Suprapubic skin (tissue), 4 donors: ENCODE measurements around the gene FAF2. TPM values are rescaled to one million over a fixed set of nuclear protein-coding genes. Genes with fewer than 3 reads are reported as not detected.
"Not testable (repeated sequence)": the region's sequence is repeated elsewhere in the genome, so short reads cannot be mapped to it uniquely, and the experiment has no call there.

Experiments used
- DNase-seq, 2 donors: peaks; one replicate each; pipeline ENCODE4 v3.0.0-alpha.2; 2019; ENCODE audit warnings: low spot score in 2 of 2
- H3K27ac ChIP-seq: fragments of 200-600 bp; sonication (generic); one replicate; pipeline ENCODE4 v1.5.1; 2019
- H3K27me3 ChIP-seq: fragments of 200-600 bp; sonication (generic); one replicate; pipeline ENCODE4 v1.5.1; 2019
- H3K36me3 ChIP-seq: fragments of 200-600 bp; sonication (generic); one replicate; pipeline ENCODE4 v1.5.1; 2019
- H3K4me1 ChIP-seq: fragments of 200-600 bp; sonication (generic); one replicate; pipeline ENCODE4 v1.5.1; 2019
- H3K4me3 ChIP-seq: fragments of 200-600 bp; sonication (generic); one replicate; pipeline ENCODE4 v1.5.1; 2019; ENCODE audit warnings: mild to moderate bottlenecking
- H3K9me3 ChIP-seq: fragments of 200-600 bp; sonication (generic); one replicate; pipeline ENCODE4 v1.5.1; 2019
- EP300 ChIP-seq: sonication (generic); formaldehyde crosslinking; IDR thresholded peaks from one replicate; pipeline ENCODE4 v1.6.1; 2017; ENCODE audit warnings: antibody characterized with exemption
- POLR2A ChIP-seq, 2 donors: fragments of 450-650 bp; IDR thresholded peaks; one replicate each; pipeline ENCODE4 v1.6.1; 2017; ENCODE audit warnings: antibody characterized with exemption in 2 of 2, mild to moderate bottlenecking in 2 of 2, moderate library complexity in 2 of 2
- POLR2AphosphoS5 ChIP-seq, 3 donors: sonication (generic); formaldehyde crosslinking; IDR thresholded peaks; one replicate each; pipeline ENCODE4 v1.6.1; 2017; ENCODE audit warnings: antibody characterized with exemption in 3 of 3
- WGBS: methylation state at CpG from one replicate; pipeline ENCODE4 v1.1.5; 2018; 5-methylcytosine and 5-hydroxymethylcytosine counted together
- total RNA-seq, 4 donors: library from RNA; depleted of rRNA; stranded (reverse); fragments of >200 nt; gene quantifications; one replicate each; pipeline ENCODE4 v1.1.0, GENCODE V29; 2016
- TF ChIP-seq, protein P1 (sequence below), 2 donors: fragments of 200-600 bp in 1 of 2; fragments of 450-650 bp in 1 of 2; sonication (generic) in 1 of 2; IDR thresholded peaks; one replicate each; pipeline ENCODE4 v1.5.1; 2016 to 2019; ENCODE audit warnings: antibody characterized with exemption in 2 of 2, mild to moderate bottlenecking in 1 of 2, moderate library complexity in 1 of 2

Gene FAF2
- total RNA-seq, 4 donors from 2014 or later = 28.8 to 41.9 (median 37.1) TPM

DNA sequence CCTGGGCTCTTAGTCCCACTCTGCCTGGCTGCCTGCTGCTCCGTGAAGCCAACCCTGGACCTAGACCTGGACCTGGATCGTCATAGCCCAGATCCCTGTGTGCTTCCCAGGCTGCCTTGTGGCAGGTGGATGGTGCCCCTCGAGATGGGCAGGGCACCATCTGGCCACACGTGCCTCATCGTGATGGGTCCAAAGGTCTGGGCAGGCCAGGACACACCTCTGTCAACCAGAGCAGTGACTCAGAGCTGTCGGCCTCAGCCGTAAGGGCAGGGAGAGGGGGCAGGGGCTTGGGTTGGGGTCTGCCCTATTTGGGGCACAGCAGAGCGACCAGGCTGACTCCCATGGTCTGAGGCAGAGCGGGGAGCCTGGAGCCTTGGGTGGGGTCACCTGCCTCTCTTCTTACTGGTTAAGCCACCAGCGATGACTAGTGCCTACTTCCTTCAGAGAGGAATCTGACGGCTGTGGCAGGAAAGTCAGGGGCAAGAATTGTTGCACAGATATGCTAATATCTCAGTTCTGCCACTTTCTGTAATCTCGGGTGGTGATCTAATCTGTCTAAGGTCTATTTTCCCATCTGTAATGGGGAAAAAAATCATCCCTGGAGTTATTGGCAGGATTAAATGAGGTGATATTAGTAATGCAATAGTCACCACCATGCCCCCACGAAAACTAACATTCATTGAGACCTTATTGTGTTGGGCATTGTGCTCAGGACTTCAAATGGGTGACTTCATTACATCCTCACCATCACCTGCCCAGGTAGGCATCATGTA is 97.7 kb downstream of the FAF2 start:
- H3K27ac ChIP-seq = no peak overlapping the region

GRCh38 chr5:176547802-176548201 is 99.6 kb downstream of the FAF2 start:
- Histone ChIP-seq H3K4me3 (no peak overlapping the region), H3K27ac (no peak overlapping the region), H3K4me1 (peaks cover 9% of the 10 kb centered on the region), H3K36me3 (no peaks in the 10 kb centered on the region), H3K9me3 (no peaks in the 10 kb centered on the region), H3K27me3 (peaks cover 4% of the 10 kb centered on the region)
- WGBS = 58% methylated on average over 8 of the region's 8 CpGs
- TF ChIP-seq POLR2AphosphoS5 (IDR thresholded peaks at IDR 0.05) (no peak), POLR2A (IDR thresholded peaks at IDR 0.05) (no peak), EP300 (no peak)
- TF ChIP-seq, protein P1, sequence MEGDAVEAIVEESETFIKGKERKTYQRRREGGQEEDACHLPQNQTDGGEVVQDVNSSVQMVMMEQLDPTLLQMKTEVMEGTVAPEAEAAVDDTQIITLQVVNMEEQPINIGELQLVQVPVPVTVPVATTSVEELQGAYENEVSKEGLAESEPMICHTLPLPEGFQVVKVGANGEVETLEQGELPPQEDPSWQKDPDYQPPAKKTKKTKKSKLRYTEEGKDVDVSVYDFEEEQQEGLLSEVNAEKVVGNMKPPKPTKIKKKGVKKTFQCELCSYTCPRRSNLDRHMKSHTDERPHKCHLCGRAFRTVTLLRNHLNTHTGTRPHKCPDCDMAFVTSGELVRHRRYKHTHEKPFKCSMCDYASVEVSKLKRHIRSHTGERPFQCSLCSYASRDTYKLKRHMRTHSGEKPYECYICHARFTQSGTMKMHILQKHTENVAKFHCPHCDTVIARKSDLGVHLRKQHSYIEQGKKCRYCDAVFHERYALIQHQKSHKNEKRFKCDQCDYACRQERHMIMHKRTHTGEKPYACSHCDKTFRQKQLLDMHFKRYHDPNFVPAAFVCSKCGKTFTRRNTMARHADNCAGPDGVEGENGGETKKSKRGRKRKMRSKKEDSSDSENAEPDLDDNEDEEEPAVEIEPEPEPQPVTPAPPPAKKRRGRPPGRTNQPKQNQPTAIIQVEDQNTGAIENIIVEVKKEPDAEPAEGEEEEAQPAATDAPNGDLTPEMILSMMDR (IDR thresholded peaks at IDR 0.05) = no peak
- DNase-seq = no peak

More for the DNA sequence above, 97.7 kb downstream of the FAF2 start:
- H3K27me3 ChIP-seq = no peaks in the 10 kb centered on the region
- no peak for DNase-seq
- WGBS = 74% methylated on average over 11 of the region's 13 CpGs
- TF ChIP-seq, protein P1 (IDR thresholded peaks at IDR 0.05) = no peak
- TF ChIP-seq POLR2AphosphoS5 (IDR thresholded peaks at IDR 0.05) = no peak
- no peak for TF ChIP-seq POLR2A (IDR thresholded peaks at IDR 0.05)
- no peak for TF ChIP-seq EP300
- H3K4me1 ChIP-seq = peaks cover 28% of the 10 kb centered on the region
- no peaks in the 10 kb centered on the region for H3K36me3 ChIP-seq
- H3K9me3 ChIP-seq = no peaks in the 10 kb centered on the region
- no peak overlapping the region for H3K4me3 ChIP-seq

- Histone ChIP-seq H3K36me3 (no peaks in the 10 kb centered on the region), H3K4me1 (peaks cover 2% of the 10 kb centered on the region), H3K9me3 (no peaks in the 10 kb centered on the region), H3K4me3 (no peak within 1 kb of the TSS), H3K27ac (no peak within 1 kb of the TSS), H3K27me3 (peaks cover 15% of the 10 kb centered on the region)
- DNase-seq = no peak
- TF ChIP-seq EP300 (no peak), POLR2AphosphoS5 (IDR thresholded peaks at IDR 0.05) (no peak)
- 78% methylated on average over 17 of the region's 18 CpGs for WGBS
Measured at GRCh38 chr5:176548967-176549444, 100.8 kb downstream of the FAF2 start, which contains the start of gene CDHR2. Gene CDHR2 (plus strand): TSS chr5:176549342. CDS start chr5:176565353, 16,011 bp downstream.

- Histone ChIP-seq H3K36me3 (no peaks in the 10 kb centered on the region), H3K4me3 (no peak overlapping the region), H3K27me3 (peaks cover 15% of the 10 kb centered on the region), H3K9me3 (no peaks in the 10 kb centered on the region), H3K27ac (no peak overlapping the region), H3K4me1 (no peaks in the 10 kb centered on the region)
- TF ChIP-seq EP300 (no peak), POLR2A (IDR thresholded peaks at IDR 0.05) (no peak), POLR2AphosphoS5 (IDR thresholded peaks at IDR 0.05) (no peak)
- TF ChIP-seq, protein P1 (IDR thresholded peaks at IDR 0.05) = no peak
- 97% methylated on average over 5 of the region's 7 CpGs for WGBS
- DNase-seq = peak in 1 of 2 donors; percentile 77
Measured at GRCh38 chr5:176549871-176550270, 101.7 kb downstream of the FAF2 start.

DNA sequence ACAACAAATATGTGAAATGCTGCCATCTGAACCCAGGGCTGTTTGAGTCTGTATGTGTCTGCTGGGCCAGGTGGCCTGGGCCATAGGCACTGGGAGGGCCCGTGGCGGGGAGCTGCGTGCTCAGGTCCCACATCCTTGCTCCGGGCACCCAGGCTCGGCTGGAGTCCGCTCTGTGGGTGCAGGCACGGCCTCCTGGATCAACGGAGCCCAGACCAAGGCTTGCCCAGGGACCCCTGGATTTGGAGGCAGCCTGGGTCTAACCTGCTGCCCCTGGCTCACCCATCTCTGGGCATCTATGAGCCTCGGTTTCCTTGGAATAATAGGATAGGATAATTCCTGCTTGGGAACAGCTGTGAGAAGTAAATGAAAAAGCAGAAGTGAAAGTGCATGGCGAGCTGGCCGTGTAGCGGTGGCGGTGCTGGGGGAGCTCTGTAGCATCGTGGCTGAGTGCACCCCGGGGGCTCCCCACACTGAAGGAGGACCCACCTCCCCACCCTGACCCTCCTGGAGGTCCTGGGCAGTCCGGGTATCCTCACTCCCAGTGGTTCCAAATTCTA is 102.2 kb downstream of the FAF2 start:
- TF ChIP-seq POLR2AphosphoS5 (IDR thresholded peaks at IDR 0.05) (no peak), POLR2A (IDR thresholded peaks at IDR 0.05) (no peak), EP300 (no peak)
- TF ChIP-seq, protein P1 (IDR thresholded peaks at IDR 0.05) = no peak
- peaks cover 15% of the 10 kb centered on the region for H3K27me3 ChIP-seq
- peak in 1 of 2 donors; percentile 76 for DNase-seq
- H3K27ac ChIP-seq = no peak overlapping the region
- WGBS = 74% methylated on average over 15 of the region's 16 CpGs
- no peaks in the 10 kb centered on the region for H3K36me3 ChIP-seq
- H3K9me3 ChIP-seq = no peaks in the 10 kb centered on the region
- H3K4me3 ChIP-seq = no peak overlapping the region
- no peaks in the 10 kb centered on the region for H3K4me1 ChIP-seq

DNA sequence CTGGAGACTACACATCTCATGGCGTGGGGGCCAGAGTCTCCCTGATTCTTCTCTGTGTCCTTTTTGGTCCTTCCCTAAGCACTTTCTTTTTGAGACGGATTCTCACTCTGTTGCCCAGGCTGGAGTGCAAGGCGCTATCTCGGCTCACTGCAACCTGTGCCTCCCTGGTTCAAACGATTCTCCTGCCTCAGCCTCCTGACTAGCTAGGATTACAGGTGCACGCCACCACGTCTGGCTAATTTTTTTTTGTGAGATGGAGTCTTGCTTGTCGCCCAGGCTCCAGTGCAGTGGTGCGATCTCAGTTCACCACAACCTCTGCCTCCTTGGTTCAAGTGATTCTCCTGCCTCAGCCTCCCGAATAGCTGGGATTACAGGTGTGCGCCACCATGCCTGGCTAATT is 102.8 kb downstream of the FAF2 start:
- not testable (repeated sequence) for H3K27ac ChIP-seq, H3K9me3 ChIP-seq, H3K36me3 ChIP-seq, H3K4me1 ChIP-seq, H3K4me3 ChIP-seq
- peaks cover 15% of the 10 kb centered on the region for H3K27me3 ChIP-seq
- 86% methylated on average over 11 of the region's 11 CpGs for WGBS
- DNase-seq = peak in 1 of 2 donors; percentile 45
